SK-N-SH treated with all-trans-retinoic acid at 6 μM for 48 hours (cell line): ENCODE measurements around the gene CD6.

Experiments
- ATAC-seq: fragments of 200-7000 bp; cut with Tn5 transposase; 3 replicates; pipeline ENCODE4 v1.9.1; 2020; ENCODE audit warnings: mild to moderate bottlenecking, moderate library complexity
- ARNTL ChIP-seq: fragments of 450-650 bp; formaldehyde crosslinking; IDR thresholded peaks from 2 replicates; pipeline ENCODE4 v1.5.0; 2020; ENCODE audit warnings: low read depth, mild to moderate bottlenecking, moderate library complexity, borderline replicate concordance
- CREB5 ChIP-seq: fragments of 250-450 bp; sonication (Bioruptor Pico); IDR thresholded peaks from 2 replicates; pipeline ENCODE4 v1.5.1; 2020; ENCODE audit warnings: low read depth, mild to moderate bottlenecking, moderate library complexity
- CSDC2 ChIP-seq: fragments of 250-450 bp; sonication (Bioruptor Pico); IDR thresholded peaks from 2 replicates; pipeline ENCODE4 v1.5.0; 2020; ENCODE audit warnings: mild to moderate bottlenecking, moderate library complexity
- CSRNP3 ChIP-seq: fragments of 250-450 bp; sonication (Bioruptor Pico); IDR thresholded peaks from 2 replicates; pipeline ENCODE4 v1.5.1; 2021; ENCODE audit warnings: mild to moderate bottlenecking, moderate library complexity
- ESRRG ChIP-seq: fragments of 250-450 bp; sonication (Bioruptor Pico); IDR thresholded peaks from 2 replicates; pipeline ENCODE4 v1.6.1; 2021; ENCODE audit warnings: mild to moderate bottlenecking
- GLIS3 ChIP-seq: fragments of 250-450 bp; sonication (Bioruptor Pico); IDR thresholded peaks from 2 replicates; pipeline ENCODE4 v1.5.0; 2020; ENCODE audit warnings: mild to moderate bottlenecking, moderate library complexity
- OSR1 ChIP-seq: fragments of 250-450 bp; sonication (Bioruptor Pico); IDR thresholded peaks from 2 replicates; pipeline ENCODE4 v1.8.0; 2022; ENCODE audit warnings: moderate library complexity, mild to moderate bottlenecking, inconsistent platforms
- PATZ1 ChIP-seq: fragments of 250-450 bp; sonication (Bioruptor Pico); IDR thresholded peaks from 2 replicates; pipeline ENCODE4 v1.8.0; 2020; ENCODE audit warnings: mild to moderate bottlenecking, moderate library complexity, borderline replicate concordance
- POU6F1 ChIP-seq: fragments of 250-450 bp; sonication (Bioruptor Pico); IDR thresholded peaks from 2 replicates; pipeline ENCODE4 v1.8.0; 2021; ENCODE audit warnings: low read depth, mild to moderate bottlenecking, moderate library complexity, borderline replicate concordance
- PPARA ChIP-seq: fragments of 250-450 bp; sonication (Bioruptor Pico); IDR thresholded peaks from 2 replicates; pipeline ENCODE4 v1.5.0; 2020; ENCODE audit warnings: mild to moderate bottlenecking, borderline replicate concordance
- RARB ChIP-seq: fragments of 250-450 bp; sonication (Bioruptor Pico); IDR thresholded peaks from 2 replicates; pipeline ENCODE4 v1.8.0; 2021; ENCODE audit warnings: mild to moderate bottlenecking, moderate library complexity
- SNAI2 ChIP-seq: fragments of 250-450 bp; sonication (Bioruptor Pico); IDR thresholded peaks from 2 replicates; pipeline ENCODE4 v1.5.0; 2020; ENCODE audit warnings: mild to moderate bottlenecking, moderate library complexity
- TCF4 ChIP-seq: fragments of 250-450 bp; sonication (Bioruptor Pico); IDR thresholded peaks from 2 replicates; pipeline ENCODE4 v1.8.0; 2021; ENCODE audit warnings: mild to moderate bottlenecking, moderate library complexity, borderline replicate concordance
- TSHZ2 ChIP-seq: fragments of 250-450 bp; sonication (Bioruptor Pico); IDR thresholded peaks from 2 replicates; pipeline ENCODE4 v1.5.0; 2020; ENCODE audit warnings: mild to moderate bottlenecking, moderate library complexity
- ZC3H10 ChIP-seq: fragments of 250-450 bp; sonication (Bioruptor Pico); IDR thresholded peaks from 2 replicates; pipeline ENCODE4 v1.5.1; 2021; ENCODE audit warnings: mild to moderate bottlenecking, moderate library complexity
- ZFP30 ChIP-seq: fragments of 450-650 bp; formaldehyde crosslinking; IDR thresholded peaks from 2 replicates; pipeline ENCODE4 v1.5.0; 2022; ENCODE audit warnings: mild to moderate bottlenecking, moderate library complexity
- ZNF565 ChIP-seq: fragments of 450-650 bp; formaldehyde crosslinking; conservative IDR thresholded peaks from 2 replicates; pipeline ENCODE4 v1.5.0; 2020; ENCODE audit warnings: low read depth, mild to moderate bottlenecking, moderate library complexity
- ZNF70 ChIP-seq: fragments of 450-650 bp; formaldehyde crosslinking; IDR thresholded peaks from 2 replicates; pipeline ENCODE4 v1.5.0; 2020; ENCODE audit warnings: mild to moderate bottlenecking, moderate library complexity

The CD6 gene

GRCh38 chr11:60937144-60937527 lies 34.3 kb upstream of the CD6 start:
- no peak for TF ChIP-seq CSDC2 (CRISPR knock-in tag)
- no peak for TF ChIP-seq PATZ1 (CRISPR knock-in tag)
- TF ChIP-seq POU6F1 (CRISPR knock-in tag) = no peak
- no peak for TF ChIP-seq CREB5
- no peak for TF ChIP-seq ZC3H10 (CRISPR knock-in tag)
- TF ChIP-seq PPARA (CRISPR knock-in tag) = no peak
- TF ChIP-seq ARNTL (CRISPR knock-in tag) = no peak
- no peak for TF ChIP-seq GLIS3 (CRISPR knock-in tag)
- TF ChIP-seq ESRRG (CRISPR knock-in tag) = no peak
- TF ChIP-seq ZNF565 (CRISPR knock-in tag) = no peak
- no peak for TF ChIP-seq OSR1 (CRISPR knock-in tag)
- TF ChIP-seq TCF4 (CRISPR knock-in tag) = no peak
- ATAC-seq = no peak

GRCh38 chr11:60937811-60938210 lies 33.7 kb upstream of the CD6 start:
- no peak for ATAC-seq

More at GRCh38 chr11:60937811-60938210, 33.7 kb upstream of the CD6 start:
- no peak for TF ChIP-seq TSHZ2 (CRISPR knock-in tag)
- no peak for TF ChIP-seq CREB5
- no peak for TF ChIP-seq ZNF565 (CRISPR knock-in tag)
- TF ChIP-seq ARNTL (CRISPR knock-in tag) = no peak
- TF ChIP-seq TCF4 (CRISPR knock-in tag) = no peak
- TF ChIP-seq SNAI2 (CRISPR knock-in tag) = no peak
- no peak for TF ChIP-seq PPARA (CRISPR knock-in tag)
- no peak for TF ChIP-seq GLIS3 (CRISPR knock-in tag)
- TF ChIP-seq ZNF70 (CRISPR knock-in tag) = no peak
- no peak for TF ChIP-seq POU6F1 (CRISPR knock-in tag)
- TF ChIP-seq ZFP30 (CRISPR knock-in tag) = no peak
- TF ChIP-seq RARB = no peak
- TF ChIP-seq ZC3H10 (CRISPR knock-in tag) = no peak
- TF ChIP-seq PATZ1 (CRISPR knock-in tag) = no peak
- no peak for TF ChIP-seq CSRNP3 (CRISPR knock-in tag)
- TF ChIP-seq CSDC2 (CRISPR knock-in tag) = no peak
